ENCODE measurements around the gene TAS2R46.
"Not testable (repeated sequence)": the region's sequence is repeated elsewhere in the genome, so short reads cannot be mapped to it uniquely, and the experiment has no call there.

The TAS2R46 gene, protein sequence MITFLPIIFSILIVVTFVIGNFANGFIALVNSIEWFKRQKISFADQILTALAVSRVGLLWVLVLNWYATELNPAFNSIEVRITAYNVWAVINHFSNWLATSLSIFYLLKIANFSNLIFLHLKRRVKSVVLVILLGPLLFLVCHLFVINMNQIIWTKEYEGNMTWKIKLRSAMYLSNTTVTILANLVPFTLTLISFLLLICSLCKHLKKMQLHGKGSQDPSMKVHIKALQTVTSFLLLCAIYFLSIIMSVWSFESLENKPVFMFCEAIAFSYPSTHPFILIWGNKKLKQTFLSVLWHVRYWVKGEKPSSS

DNA sequence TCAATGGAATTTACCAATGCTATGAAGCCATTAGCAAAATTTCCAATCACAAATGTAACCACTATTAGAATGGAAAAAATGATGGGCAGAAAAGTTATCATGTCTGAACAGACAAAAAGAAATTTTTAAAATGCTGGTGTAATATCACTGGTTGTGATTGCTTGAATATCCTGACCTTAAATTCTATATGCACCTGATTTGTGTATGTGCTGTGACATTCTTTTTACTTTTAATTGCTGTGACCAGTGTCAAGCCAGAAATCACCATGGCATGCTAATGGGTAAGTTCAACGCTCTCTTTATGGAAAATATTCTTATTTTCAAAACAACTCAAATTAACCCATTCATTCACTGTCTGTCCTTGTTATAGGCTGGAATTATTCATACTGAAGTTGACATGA lies at the start of gene TAS2R46:
Gene TAS2R46 (minus strand): TSS at position 101 of the 400 bp plus-strand sequence. CDS start 0 bp downstream, at position 101.
- H3K36me3 ChIP-seq (ENCODE audit: control insufficient read depth in 2 of 2, insufficient read depth in 2 of 2, low read length in 2 of 2); H3K9ac ChIP-seq (ENCODE audit: low read length in 2 of 2); H3K9me3 ChIP-seq (ENCODE audit: control insufficient read depth in 2 of 2, low read length in 2 of 2); H3K27me3 ChIP-seq (ENCODE audit: control insufficient read depth in 1 of 2, insufficient read depth in 2 of 2, low read length in 2 of 2); H3K4me1 ChIP-seq (ENCODE audit: control insufficient read depth, insufficient read depth, low read length); H3K27ac ChIP-seq (ENCODE audit: low read length); H3K4me3 ChIP-seq (ENCODE audit: low read length in 2 of 2): not testable (repeated sequence)

- not testable (repeated sequence) for H3K9ac ChIP-seq (ENCODE audit: low read length in 2 of 2); H3K4me3 ChIP-seq (ENCODE audit: low read length in 2 of 2); H3K9me3 ChIP-seq (ENCODE audit: control insufficient read depth in 2 of 2, low read length in 2 of 2); H3K36me3 ChIP-seq (ENCODE audit: control insufficient read depth in 2 of 2, insufficient read depth in 2 of 2, low read length in 2 of 2); H3K27me3 ChIP-seq (ENCODE audit: control insufficient read depth in 1 of 2, insufficient read depth in 2 of 2, low read length in 2 of 2); H3K4me1 ChIP-seq (ENCODE audit: control insufficient read depth, insufficient read depth, low read length); H3K27ac ChIP-seq (ENCODE audit: low read length)
Observed at GRCh38 chr12:11111213-11111612, 49.1 kb upstream of the TAS2R46 start.

- no peaks in the 10 kb centered on the region for H3K36me3 ChIP-seq (ENCODE audit: control insufficient read depth in 2 of 2, insufficient read depth in 2 of 2, low read length in 2 of 2)
- H3K27ac ChIP-seq (ENCODE audit: low read length) = no peak overlapping the region
- H3K4me3 ChIP-seq (ENCODE audit: low read length in 2 of 2) = no peak overlapping the region
- no peaks in the 10 kb centered on the region for H3K27me3 ChIP-seq (ENCODE audit: control insufficient read depth in 1 of 2, insufficient read depth in 2 of 2, low read length in 2 of 2)
- no peaks in the 10 kb centered on the region for H3K4me1 ChIP-seq (ENCODE audit: control insufficient read depth, insufficient read depth, low read length)
- no peaks in the 10 kb centered on the region for H3K9me3 ChIP-seq (ENCODE audit: control insufficient read depth in 2 of 2, low read length in 2 of 2)
- no peak overlapping the region for H3K9ac ChIP-seq (ENCODE audit: low read length in 2 of 2)
Observed at GRCh38 chr12:11108862-11109261, 46.8 kb upstream of the TAS2R46 start.

- Histone ChIP-seq H3K36me3 (ENCODE audit: control insufficient read depth in 2 of 2, insufficient read depth in 2 of 2, low read length in 2 of 2) (no peaks in the 10 kb centered on the region), H3K27ac (ENCODE audit: low read length) (no peak overlapping the region), H3K9ac (ENCODE audit: low read length in 2 of 2) (no peak overlapping the region), H3K9me3 (ENCODE audit: control insufficient read depth in 2 of 2, low read length in 2 of 2) (no peaks in the 10 kb centered on the region), H3K4me1 (ENCODE audit: control insufficient read depth, insufficient read depth, low read length) (no peaks in the 10 kb centered on the region), H3K27me3 (ENCODE audit: control insufficient read depth in 1 of 2, insufficient read depth in 2 of 2, low read length in 2 of 2) (no peaks in the 10 kb centered on the region), H3K4me3 (ENCODE audit: low read length in 2 of 2) (no peak overlapping the region)
Observed at GRCh38 chr12:11107719-11108118, 45.6 kb upstream of the TAS2R46 start.

- Histone ChIP-seq H3K27me3 (ENCODE audit: control insufficient read depth in 1 of 2, insufficient read depth in 2 of 2, low read length in 2 of 2) (no peaks in the 10 kb centered on the region), H3K9ac (ENCODE audit: low read length in 2 of 2) (no peak overlapping the region), H3K4me3 (ENCODE audit: low read length in 2 of 2) (no peak overlapping the region), H3K9me3 (ENCODE audit: control insufficient read depth in 2 of 2, low read length in 2 of 2) (no peaks in the 10 kb centered on the region), H3K27ac (ENCODE audit: low read length) (no peak overlapping the region), H3K36me3 (ENCODE audit: control insufficient read depth in 2 of 2, insufficient read depth in 2 of 2, low read length in 2 of 2) (no peaks in the 10 kb centered on the region), H3K4me1 (ENCODE audit: control insufficient read depth, insufficient read depth, low read length) (no peaks in the 10 kb centered on the region)
Observed at GRCh38 chr12:11106288-11106687, 44.2 kb upstream of the TAS2R46 start.

GRCh38 chr12:11105546-11105945 lies 43.5 kb upstream of the TAS2R46 start:
- Histone ChIP-seq H3K4me1 (ENCODE audit: control insufficient read depth, insufficient read depth, low read length) (no peaks in the 10 kb centered on the region), H3K9ac (ENCODE audit: low read length in 2 of 2) (no peak overlapping the region), H3K36me3 (ENCODE audit: control insufficient read depth in 2 of 2, insufficient read depth in 2 of 2, low read length in 2 of 2) (no peaks in the 10 kb centered on the region), H3K4me3 (ENCODE audit: low read length in 2 of 2) (no peak overlapping the region), H3K27ac (ENCODE audit: low read length) (no peak overlapping the region), H3K27me3 (ENCODE audit: control insufficient read depth in 1 of 2, insufficient read depth in 2 of 2, low read length in 2 of 2) (no peaks in the 10 kb centered on the region), H3K9me3 (ENCODE audit: control insufficient read depth in 2 of 2, low read length in 2 of 2) (no peaks in the 10 kb centered on the region)

- H3K27ac ChIP-seq (ENCODE audit: low read length); H3K4me3 ChIP-seq (ENCODE audit: low read length in 2 of 2); H3K36me3 ChIP-seq (ENCODE audit: control insufficient read depth in 2 of 2, insufficient read depth in 2 of 2, low read length in 2 of 2); H3K27me3 ChIP-seq (ENCODE audit: control insufficient read depth in 1 of 2, insufficient read depth in 2 of 2, low read length in 2 of 2); H3K4me1 ChIP-seq (ENCODE audit: control insufficient read depth, insufficient read depth, low read length); H3K9me3 ChIP-seq (ENCODE audit: control insufficient read depth in 2 of 2, low read length in 2 of 2); H3K9ac ChIP-seq (ENCODE audit: low read length in 2 of 2): not testable (repeated sequence)
Observed at GRCh38 chr12:11094910-11095309, 32.8 kb upstream of the TAS2R46 start.

- Histone ChIP-seq H3K9ac (ENCODE audit: low read length in 2 of 2) (no peak within 1 kb of the TSS), H3K36me3 (ENCODE audit: control insufficient read depth in 2 of 2, insufficient read depth in 2 of 2, low read length in 2 of 2) (no peaks in the 10 kb centered on the region), H3K27ac (ENCODE audit: low read length) (no peak within 1 kb of the TSS), H3K9me3 (ENCODE audit: control insufficient read depth in 2 of 2, low read length in 2 of 2) (no peaks in the 10 kb centered on the region), H3K4me3 (ENCODE audit: low read length in 2 of 2) (no peak within 1 kb of the TSS), H3K4me1 (ENCODE audit: control insufficient read depth, insufficient read depth, low read length) (no peaks in the 10 kb centered on the region), H3K27me3 (ENCODE audit: control insufficient read depth in 1 of 2, insufficient read depth in 2 of 2, low read length in 2 of 2) (no peaks in the 10 kb centered on the region)
Observed at GRCh38 chr12:11092128-11092527, 30.0 kb upstream of the TAS2R46 start, which contains the start of gene TAS2R43. TAS2R43 (minus strand) TSS chr12:11092313; CDS start chr12:11092229, 84 bp downstream.

DNA sequence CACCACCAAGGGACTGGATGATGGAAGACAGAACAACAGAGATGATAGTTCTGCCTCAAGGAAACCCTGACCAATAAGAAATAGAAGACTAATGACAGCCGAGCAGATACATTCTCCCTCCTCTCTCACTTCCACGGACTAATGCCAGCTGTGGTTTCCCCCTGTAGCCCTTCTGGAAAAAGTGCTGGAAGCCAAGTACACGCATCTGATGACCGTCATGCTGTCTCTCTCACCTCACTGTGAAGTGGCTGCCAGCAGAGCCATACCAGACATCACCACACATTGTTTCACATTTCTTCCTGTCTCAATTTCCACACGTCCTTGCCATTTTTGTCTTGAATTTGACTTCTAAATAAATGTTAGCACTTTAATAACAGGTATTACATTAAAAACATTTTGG lies 27.2 kb upstream of the TAS2R46 start:
- no peak overlapping the region for H3K4me3 ChIP-seq (ENCODE audit: low read length in 2 of 2)
- no peaks in the 10 kb centered on the region for H3K4me1 ChIP-seq (ENCODE audit: control insufficient read depth, insufficient read depth, low read length)
- no peak overlapping the region for H3K9ac ChIP-seq (ENCODE audit: low read length in 2 of 2)
- no peak overlapping the region for H3K27ac ChIP-seq (ENCODE audit: low read length)
- no peaks in the 10 kb centered on the region for H3K36me3 ChIP-seq (ENCODE audit: control insufficient read depth in 2 of 2, insufficient read depth in 2 of 2, low read length in 2 of 2)
- H3K27me3 ChIP-seq (ENCODE audit: control insufficient read depth in 1 of 2, insufficient read depth in 2 of 2, low read length in 2 of 2) = no peaks in the 10 kb centered on the region
- H3K9me3 ChIP-seq (ENCODE audit: control insufficient read depth in 2 of 2, low read length in 2 of 2) = no peaks in the 10 kb centered on the region

DNA sequence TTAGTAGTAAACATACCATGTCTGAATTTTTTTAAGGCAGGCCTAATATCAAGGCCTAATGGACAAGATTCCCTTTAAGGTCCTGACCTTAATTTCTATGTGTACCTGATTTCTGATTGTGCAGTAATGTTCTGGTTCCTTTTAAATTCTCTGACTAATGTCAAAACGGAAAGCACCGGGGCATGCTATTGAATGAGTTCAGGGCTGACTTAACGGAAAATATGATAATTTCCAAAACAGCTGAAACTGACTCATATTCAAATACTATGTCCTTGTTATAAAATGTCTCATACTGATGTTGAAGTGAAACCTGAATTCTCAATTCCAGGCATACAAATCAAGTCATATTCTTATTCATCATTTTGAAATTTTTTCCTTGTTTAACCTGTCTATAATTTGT lies 23.3 kb upstream of the TAS2R46 start:
- Histone ChIP-seq H3K9ac (ENCODE audit: low read length in 2 of 2) (no peak overlapping the region), H3K4me1 (ENCODE audit: control insufficient read depth, insufficient read depth, low read length) (no peaks in the 10 kb centered on the region), H3K4me3 (ENCODE audit: low read length in 2 of 2) (no peak overlapping the region), H3K27me3 (ENCODE audit: control insufficient read depth in 1 of 2, insufficient read depth in 2 of 2, low read length in 2 of 2) (no peaks in the 10 kb centered on the region), H3K9me3 (ENCODE audit: control insufficient read depth in 2 of 2, low read length in 2 of 2) (no peaks in the 10 kb centered on the region), H3K36me3 (ENCODE audit: control insufficient read depth in 2 of 2, insufficient read depth in 2 of 2, low read length in 2 of 2) (no peaks in the 10 kb centered on the region), H3K27ac (ENCODE audit: low read length) (no peak overlapping the region)

GRCh38 chr12:11081987-11082386 lies 19.9 kb upstream of the TAS2R46 start:
- no peaks in the 10 kb centered on the region for H3K36me3 ChIP-seq (ENCODE audit: control insufficient read depth in 2 of 2, insufficient read depth in 2 of 2, low read length in 2 of 2)
- no peak overlapping the region for H3K4me3 ChIP-seq (ENCODE audit: low read length in 2 of 2)

More at GRCh38 chr12:11081987-11082386, 19.9 kb upstream of the TAS2R46 start:
- H3K9me3 ChIP-seq (ENCODE audit: control insufficient read depth in 2 of 2, low read length in 2 of 2) = no peaks in the 10 kb centered on the region
- no peak overlapping the region for H3K27ac ChIP-seq (ENCODE audit: low read length)
- no peaks in the 10 kb centered on the region for H3K4me1 ChIP-seq (ENCODE audit: control insufficient read depth, insufficient read depth, low read length)
- H3K9ac ChIP-seq (ENCODE audit: low read length in 2 of 2) = no peak overlapping the region
- H3K27me3 ChIP-seq (ENCODE audit: control insufficient read depth in 1 of 2, insufficient read depth in 2 of 2, low read length in 2 of 2) = no peaks in the 10 kb centered on the region
